ENCODE data around the gene GREB1.
"Not testable (repeated sequence)": the region's sequence is repeated elsewhere in the genome, so short reads cannot be mapped to it uniquely, and the experiment has no call there.

The GREB1 gene

DNA sequence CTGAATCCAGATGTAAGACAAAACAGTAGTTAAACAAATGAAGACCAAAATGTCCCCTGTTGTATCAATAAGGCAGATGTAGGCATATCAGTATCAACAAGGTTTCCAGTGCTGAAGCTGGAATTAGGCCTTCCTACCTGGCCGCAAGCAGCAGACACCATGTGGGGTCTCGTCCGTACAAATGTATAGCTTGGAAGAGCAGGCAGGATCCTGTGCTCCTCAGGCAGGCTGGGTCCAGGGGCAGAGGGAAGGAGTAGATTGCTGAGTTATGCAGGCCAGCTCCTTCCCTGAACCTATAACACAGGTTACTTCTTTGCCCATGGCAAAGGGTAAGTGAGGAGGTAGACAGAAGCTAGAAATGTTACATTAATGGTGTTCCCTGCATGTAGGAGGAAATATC lies 112.7 kb downstream of the GREB1 start:
- DNase-seq: no peak

DNA sequence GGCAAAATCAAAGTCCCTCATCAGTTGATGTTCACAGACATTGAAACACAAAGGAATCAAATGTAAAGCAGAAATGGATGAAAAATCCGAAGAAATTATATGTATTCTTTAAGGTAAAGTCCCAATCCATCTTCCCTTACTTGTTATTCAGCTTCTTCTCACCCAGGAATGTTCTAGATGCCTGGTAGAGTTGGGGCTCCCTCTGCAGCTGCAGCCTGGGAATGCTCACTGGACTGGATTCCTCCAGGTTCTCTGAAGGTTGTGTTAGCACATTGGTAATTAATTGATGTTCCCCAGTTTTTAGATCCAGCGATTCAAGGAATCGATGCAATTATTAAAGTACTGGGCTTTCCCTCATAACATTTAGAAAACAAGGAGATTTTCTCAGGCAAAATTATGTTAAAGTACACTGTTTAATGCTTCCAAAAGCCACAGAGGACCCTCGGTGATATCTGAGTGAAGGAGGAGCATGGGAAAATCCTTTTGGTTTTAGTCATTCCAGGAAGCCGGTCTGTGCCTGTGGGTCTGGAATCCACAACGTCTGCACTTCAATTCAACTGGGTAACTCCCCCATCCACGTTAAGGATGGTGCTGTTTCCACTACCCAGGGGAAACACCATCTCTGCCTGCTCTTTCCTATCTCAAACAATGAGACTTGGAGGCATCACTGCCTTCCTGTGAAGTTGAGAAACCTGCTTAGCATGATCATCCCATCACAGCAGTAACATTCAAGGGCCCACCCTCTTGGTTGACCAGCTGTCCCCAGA lies 114.2 kb downstream of the GREB1 start:
- DNase-seq: no peak

DNA sequence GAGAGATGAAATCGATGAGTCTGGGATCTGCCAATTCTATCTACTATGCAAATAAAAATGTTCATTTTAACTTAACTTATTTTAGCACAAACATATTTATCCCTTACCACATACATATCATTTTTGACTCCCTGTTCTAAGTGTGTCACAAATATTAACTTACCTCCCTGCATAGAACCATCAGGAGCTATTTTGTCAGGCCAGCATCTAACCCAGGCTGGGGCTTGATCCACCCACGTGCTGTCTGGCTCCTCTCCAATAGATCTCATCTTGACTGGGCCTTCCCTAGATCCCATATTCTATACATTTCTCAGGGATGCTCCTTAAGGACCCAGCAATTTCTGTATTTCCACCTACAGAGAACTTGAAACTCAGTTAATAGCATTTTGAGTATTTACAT lies 115.2 kb downstream of the GREB1 start:
- DNase-seq: no peak

DNA sequence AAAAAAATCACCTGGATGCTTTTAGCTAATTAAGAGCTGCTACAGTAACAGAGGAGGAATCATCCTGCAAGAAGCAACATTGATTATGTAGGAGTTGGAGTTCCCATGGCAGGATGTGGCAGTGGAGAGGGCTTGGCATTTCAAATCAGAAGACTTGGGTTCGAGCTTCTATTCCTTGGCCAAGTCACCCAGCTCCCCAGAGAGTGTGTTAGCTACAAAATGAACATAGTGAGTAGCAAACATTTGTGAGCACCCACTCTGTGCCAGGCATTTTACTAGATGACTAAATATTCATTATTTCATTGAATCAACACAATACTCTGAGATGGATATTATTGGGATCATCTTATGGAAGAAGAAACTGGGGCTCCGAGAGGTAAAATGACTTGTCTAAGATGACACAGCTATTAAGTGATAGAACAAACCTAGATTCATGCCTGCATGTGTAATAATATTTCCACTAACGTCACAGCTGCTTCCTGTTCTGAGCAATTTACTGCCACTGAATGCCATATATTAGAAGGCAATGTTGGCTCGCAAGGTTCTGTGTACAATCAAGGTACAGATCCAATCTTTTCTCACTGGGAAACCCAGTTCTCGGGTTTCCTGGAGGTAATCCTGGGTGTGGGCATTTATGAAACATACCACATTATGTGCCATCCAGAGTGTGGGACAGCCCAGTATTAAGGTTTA lies 118.2 kb downstream of the GREB1 start:
- DNase-seq: no peak

DNA sequence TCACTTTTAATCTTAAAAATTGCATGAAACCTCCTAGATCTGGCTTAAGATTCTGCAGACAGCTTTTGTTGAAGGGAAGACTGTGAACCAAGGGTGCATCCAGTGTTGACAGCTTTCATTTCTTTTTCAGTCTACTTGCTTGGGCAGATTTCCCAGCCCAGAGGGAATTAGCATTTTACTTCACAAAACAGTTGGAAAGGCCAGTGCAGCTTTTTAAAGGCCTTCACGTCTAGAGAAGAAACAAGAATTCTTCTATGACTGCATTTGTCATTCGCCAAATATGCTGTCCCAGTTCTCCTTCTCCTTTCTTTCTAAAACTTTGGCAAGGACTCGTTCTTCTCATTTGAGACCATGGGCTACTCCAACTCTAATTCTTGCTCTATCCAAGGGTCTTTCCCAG lies 118.7 kb downstream of the GREB1 start:
- no peak for DNase-seq

DNA sequence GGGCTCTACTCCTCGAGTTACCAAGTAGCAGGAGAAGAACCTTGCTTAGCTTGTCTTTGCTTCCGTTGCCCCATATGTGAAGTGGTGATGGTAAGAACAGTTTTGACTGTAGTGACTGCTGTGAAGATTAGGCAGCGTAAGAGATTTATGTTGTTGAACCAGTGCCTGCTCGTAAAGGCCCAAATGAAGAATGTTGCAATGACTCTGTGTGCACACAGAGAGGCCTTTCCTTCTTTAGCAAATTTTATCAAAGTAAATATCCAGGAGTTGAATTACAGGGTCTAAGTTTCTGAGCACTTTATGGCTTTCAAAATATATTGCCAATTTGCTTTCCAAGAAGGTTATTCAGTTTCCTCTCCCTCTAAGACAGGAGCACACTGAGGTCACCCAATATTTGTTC lies 121.7 kb downstream of the GREB1 start:
- no peak for DNase-seq

GRCh38 chr2:11656252-11656651 lies 122.4 kb downstream of the GREB1 start:
- no peak for DNase-seq

DNA sequence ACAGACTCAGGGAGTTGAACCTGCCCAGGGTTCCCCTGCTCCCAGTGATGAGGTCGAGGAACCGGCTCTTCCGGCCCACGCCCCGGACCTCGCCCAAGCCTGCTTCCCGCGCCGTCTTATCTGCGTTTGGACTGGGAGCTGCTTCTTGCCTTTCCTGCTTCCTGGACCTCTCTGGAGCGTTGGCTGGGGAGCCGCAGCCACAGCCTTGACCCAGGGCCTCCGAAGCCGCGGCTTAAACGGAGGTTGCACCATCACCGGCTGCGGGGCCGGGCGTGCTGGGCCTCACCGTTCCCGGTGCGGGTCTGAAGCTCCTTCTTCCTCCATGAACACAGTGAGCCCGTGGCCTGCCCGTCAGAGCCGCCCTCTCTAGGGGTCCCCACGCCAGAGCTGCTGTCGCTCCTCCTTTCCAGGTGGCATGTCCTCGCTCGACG lies 122.8 kb downstream of the GREB1 start:
- DNase-seq: no peak

DNA sequence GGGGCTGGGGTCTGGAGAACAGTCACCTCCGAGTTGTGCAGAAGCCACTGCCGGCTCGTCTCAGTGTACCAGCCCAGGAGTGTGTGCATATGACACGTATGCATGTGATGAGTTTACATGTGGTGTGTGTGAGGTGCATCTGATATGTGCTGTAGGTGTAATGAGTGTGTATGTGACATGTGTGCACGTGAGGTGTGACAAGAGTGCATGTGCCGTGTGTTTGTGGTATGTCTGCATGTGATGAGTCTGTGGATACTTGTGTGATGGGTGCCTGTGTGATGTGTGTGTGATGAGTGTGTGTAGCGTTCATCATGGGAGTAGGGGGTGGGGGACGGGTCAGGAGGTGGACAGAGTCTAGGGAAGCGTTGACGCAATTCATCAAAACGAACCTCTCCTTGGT lies 123.3 kb downstream of the GREB1 start:
- DNase-seq: no peak

GRCh38 chr2:11657646-11658045 lies 123.8 kb downstream of the GREB1 start:
- DNase-seq: no peak

DNA sequence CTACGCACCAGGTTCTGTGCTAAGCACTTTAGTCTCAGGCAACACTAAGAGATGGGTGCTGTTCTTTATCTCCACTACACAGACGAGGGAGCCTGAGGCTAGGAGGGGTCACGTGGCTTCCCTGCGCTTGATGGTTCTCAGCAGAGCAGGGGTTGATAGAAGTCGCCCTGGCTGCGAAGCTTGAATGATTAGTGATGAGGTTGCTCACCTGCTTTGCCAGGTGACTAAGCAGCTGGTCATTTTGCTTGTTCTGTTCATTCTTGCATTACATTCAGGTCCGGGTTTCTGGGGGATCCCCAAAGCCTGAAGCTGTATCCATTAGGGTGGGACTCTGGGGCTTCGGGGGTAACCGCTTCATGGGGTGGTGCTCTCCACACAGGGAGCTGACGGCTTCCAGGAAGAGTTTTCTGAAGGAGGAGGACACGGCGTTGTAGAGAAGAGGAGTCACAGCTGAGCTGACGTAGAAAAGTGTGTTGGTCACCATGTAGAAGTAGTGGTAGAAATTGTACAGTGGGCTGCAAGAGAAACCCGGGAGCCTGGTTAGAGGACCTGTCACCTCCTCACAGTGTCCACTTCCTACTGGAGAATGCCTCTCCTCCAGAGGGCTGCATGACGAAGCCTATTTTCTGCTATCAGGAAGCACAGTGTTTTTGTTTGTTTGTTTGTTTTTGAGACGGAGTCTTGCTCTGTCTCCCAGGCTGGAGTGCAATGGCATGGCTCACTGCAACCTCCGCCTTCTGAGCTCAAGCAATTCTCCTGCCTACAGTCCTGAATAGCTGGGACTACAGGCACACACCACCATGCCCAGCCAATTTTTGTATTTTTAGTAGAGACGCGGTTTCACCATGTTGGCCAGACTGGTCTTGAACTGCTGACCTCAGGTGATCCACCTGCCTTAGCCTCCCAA lies 124.6 kb downstream of the GREB1 start:
- no peak for DNase-seq

DNA sequence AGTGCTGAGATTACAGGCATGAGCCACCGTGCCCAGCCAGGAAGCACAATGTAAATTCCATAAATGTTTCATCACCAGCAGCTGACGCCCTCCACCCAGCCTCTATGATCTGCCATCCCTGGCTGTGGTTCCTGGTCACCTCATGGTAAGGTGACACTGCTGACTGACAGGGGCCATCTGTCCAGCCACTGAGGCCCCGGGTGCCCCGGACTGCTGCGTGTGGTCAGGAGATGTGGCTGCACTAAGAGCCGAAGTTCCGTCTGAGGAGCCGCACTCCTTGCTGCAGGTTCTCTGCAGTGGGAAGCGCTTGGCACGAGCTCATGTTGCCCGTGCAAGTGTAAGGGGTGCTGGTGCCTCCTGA lies 125.2 kb downstream of the GREB1 start:
- no peak for DNase-seq

DNA sequence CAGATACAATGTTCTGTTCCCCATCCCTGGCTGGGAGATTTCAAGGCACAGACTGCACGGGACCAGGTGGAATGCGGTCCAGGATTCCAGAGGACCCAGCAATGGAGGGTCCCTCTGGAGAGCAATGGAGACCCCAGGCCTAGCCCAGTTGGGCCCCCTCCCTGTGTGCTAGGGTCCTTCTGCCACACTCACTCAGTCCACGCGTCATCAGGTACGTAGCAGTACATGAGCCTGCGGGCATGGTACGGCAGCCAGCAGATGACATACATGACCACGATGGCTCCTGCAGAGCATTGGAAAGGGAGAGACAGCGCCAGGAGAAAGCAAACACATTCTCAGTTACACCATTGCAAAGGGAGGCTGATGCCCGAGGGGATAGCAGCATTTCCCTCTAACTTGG lies 126.0 kb downstream of the GREB1 start:
- no peak for DNase-seq

DNA sequence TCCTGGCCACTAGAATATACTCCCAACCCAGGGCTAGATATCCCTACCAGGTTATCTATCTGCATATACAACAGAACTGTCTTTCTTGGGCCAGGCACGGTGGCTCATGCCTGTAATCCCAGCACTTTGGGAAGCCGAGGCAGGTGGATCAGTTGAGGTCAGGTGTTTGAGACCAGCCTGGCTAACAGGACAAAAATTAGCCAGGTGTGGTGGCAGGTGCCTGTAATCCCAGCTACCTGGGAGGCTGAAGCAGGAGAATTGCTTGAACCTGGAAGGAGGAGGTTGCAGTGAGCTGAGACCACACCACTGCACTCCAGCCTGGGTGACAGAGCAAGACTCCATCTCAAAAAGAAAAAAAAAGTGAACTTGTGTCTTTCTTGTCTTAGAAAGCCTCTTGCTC lies 126.6 kb downstream of the GREB1 start:
- not testable (repeated sequence) for DNase-seq

DNA sequence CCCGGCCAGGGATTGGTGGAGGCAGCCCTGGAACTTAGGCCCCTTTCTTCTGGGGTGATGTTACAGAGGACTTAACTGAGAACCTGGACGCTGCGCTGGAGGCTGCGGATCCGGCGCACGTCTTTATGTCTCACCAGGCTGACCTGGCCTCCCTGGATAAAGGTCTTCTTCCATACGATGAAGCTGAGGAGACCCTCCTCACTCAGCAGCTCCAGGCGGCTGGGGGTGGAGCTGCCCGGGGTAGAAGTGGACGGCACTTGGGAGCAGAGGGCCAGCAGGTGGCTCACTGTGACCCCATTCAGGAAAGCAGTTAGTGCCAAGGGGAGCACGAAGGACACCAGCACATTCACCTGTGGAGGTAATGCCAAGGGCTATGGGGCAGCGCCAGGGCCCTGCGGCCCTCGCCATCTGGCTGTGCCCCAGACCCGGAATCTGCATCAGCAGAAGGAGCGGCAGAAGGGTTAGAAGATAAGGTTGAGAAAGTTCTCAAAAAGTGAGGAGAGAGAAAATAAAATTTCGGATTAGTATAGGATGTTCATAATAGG lies 128.1 kb downstream of the GREB1 start:
- DNase-seq: no peak

DNA sequence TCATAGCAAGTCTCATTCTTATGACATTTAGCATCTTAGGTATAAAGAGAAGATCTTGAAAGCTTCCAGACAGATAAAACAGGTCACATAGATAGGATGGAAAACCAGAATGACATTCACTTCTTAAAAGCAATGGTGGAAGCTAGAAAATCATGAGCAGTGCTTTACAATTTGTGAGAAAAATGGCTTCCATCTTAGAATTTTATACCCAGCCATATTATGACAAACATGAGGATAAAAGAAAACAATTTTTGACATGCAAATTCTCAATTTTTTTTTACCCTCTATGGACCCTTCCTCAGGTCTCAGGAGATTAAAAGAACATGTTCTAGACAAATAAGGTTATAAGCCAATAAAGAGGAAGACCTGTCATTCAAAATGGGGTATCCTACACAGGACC lies 129.0 kb downstream of the GREB1 start:
- no peak for DNase-seq

DNA sequence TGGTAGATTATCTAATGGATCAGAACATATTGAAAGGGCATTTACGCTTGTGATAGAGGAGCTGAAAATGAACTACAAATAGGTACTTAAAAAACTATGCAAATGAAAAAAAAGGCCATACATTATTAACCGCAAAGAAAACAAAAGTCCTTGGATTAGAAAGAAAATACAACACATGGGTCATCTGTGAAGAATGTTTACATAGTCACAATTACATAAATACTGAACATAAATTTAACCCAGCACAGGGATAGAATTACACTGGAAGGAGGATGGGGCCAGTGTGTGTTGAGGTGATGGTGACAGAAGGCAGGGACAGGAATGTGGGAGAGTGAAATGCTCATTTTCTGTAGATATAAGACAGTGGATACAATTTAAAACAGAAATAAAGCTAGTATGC lies 129.6 kb downstream of the GREB1 start:
- no peak for DNase-seq

- no peak for DNase-seq
Observed at GRCh38 chr2:11665028-11665427, 131.2 kb downstream of the GREB1 start.

- DNase-seq: no peak
Observed at GRCh38 chr2:11665510-11666362, 131.9 kb downstream of the GREB1 start.

DNA sequence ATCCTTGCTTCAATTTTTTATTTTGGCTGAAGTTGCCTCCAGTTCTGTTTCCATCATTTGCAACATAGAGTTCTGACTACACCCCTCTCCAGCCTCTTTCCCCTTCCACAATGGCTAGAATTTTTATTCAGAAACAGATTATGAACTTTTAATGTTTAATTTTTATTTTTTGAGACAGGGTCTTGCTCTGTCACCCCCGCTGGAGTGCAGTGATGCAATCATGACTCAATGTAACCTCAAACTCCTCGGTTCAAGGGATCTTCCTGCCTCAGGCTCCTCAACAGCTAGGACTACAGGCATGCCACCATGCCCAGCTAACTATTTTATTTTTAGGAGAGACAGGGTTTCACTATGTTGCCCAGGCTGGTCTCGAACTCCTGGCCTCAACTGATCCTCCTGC lies 133.3 kb downstream of the GREB1 start:
- DNase-seq: no peak

GRCh38 chr2:11667866-11668637 lies 134.2 kb downstream of the GREB1 start:
- DNase-seq: no peak
